Measurements from ENCODE around the gene TENM4. TPM values are rescaled to one million over a fixed set of nuclear protein-coding genes. Genes with fewer than 3 reads are reported as not detected.

Gene TENM4
- polyA plus RNA-seq, 1 donor = 9.0 TPM

GRCh38 chr11:78802058-78802761 lies 638.6 kb downstream of the TENM4 start:
- no peak for DNase-seq

GRCh38 chr11:78801161-78801884 lies 639.5 kb downstream of the TENM4 start:
- peak; percentile 78 for DNase-seq

GRCh38 chr11:78800756-78801155 lies 640.1 kb downstream of the TENM4 start:
- DNase-seq = no peak

DNA sequence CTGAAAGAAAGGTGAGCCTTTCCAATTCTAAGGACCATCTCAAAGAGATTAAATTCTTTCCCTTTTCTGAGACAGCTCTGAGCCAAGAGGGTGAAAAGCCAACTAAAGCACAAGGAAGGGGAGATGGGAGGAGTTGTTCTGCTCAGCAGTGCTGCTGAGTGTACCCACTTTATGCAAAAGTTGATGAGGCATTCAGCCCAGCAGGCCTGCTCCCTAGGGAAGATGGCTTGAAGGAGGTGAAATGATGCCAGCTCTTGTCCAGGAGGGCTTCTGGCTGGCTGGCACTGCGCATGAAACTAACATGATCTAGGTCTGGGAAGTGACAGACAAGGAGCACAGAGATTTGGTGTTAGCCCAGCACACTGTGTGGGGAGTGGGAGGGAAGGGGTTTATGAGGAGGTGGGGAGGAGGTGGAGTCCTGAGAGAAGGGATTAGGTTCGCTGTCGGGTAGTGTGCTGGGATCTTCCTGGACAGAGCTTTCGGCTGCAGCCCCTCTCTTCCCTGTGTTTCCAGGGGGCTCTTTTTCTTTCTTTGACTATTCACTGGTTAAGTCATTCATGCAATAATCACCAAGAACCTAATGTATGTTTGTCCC lies 640.6 kb downstream of the TENM4 start:
- no peak for DNase-seq

DNA sequence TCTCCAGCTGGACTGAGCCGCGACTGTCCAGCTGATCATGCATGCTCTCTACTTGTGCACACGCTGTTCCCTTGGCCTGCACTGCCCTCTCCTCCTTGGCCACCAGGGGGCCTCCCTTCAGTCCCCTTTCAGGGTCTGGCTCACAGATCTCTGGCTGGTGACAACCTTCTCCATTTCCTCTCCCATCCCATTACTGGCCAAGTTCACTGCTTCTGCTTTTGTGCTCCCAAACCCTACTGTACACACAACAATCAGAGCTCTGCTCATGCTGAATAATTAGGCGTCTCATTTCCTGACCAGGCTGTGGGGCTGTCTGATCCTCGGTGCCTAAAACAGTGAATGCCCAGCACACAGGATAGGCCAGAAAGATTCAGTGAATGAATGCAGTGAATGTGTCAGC lies 642.2 kb downstream of the TENM4 start:
- peak; percentile 63 for DNase-seq

DNA sequence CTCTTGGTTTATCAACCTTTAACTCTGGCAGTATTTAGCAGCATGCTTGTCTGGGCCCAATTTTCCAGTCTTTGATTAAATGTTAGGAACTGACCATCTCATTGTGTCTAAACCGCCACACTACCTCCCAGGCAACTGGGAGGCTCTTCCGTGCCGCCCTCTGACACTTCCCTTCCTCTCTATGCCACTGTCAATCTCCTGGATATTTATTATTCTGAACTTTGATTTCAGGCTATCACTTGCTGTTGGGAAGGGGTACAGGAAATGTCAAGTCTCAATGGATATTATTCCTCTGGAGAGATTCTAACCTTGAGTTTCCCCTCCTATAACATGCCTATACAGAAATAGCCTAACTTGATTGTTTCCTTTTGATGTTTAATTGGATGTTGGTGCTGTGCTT lies 643.3 kb downstream of the TENM4 start:
- no peak for DNase-seq

- no peak for DNase-seq
Measured at GRCh38 chr11:78796956-78797355, 643.9 kb downstream of the TENM4 start.

GRCh38 chr11:78795621-78796261 lies 645.1 kb downstream of the TENM4 start:
- DNase-seq = no peak

- no peak for DNase-seq
Measured at GRCh38 chr11:78791964-78792363, 648.9 kb downstream of the TENM4 start.

DNA sequence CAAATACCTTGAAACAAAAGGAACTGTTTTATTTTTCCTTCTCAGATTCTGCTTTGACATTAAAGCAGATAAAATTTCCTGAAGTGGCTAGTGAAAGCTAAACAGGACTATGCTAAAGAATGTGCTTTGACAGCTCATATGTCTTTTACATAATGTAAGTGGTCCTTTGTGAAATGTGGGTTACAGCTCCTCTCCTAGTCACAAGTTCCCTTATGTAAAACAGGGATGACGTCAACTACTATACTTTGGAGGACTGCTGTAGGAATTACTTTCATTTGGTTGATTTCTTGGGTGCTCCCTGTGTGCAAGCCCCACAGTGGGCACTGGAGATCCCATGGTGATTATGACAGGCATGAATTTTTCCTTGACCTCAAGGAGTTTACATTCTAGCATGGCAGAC lies 649.6 kb downstream of the TENM4 start:
- no peak for DNase-seq

- no peak for DNase-seq
Measured at GRCh38 chr11:78790784-78791183, 650.0 kb downstream of the TENM4 start.

- DNase-seq = no peak
Measured at GRCh38 chr11:78789375-78789774, 651.5 kb downstream of the TENM4 start.

DNA sequence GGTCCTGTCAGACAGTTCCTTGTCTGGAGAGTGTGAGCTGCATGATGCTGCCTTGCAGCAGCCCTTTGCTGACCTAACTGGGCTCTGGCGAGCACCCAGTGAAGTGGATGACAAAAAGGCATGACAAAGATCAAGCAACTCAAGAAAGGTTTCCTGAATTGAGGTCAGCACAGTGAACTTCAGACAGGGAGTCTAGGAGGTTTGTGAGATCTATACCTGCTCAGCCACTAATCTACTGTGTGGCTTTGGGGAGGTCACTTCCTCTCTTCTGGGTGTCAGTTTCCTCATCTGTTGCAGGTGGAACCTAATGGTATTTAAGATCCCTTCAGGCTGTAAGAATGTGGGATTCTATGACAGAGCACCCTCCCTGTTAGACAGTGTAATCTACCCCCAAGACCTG lies 652.3 kb downstream of the TENM4 start:
- DNase-seq = no peak

DNA sequence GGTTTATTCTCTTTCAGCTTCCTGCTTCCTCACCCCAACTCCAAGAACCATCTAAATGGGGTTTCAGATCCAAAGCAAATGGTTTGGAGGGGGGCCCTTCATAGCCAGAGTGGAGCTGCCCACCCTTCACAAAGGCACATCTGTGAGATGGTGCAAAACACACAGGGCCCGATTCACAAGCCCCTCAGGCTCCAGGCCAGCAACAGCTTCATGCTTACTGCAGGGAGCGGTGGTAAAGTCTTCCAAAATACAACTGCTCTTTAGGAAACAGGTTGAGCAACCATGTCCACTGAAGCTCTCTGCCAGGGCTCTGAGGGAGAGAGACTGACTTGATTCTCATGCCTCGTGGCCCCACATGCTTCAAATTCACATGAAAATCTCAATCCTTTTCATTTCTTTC lies 653.1 kb downstream of the TENM4 start:
- no peak for DNase-seq

DNA sequence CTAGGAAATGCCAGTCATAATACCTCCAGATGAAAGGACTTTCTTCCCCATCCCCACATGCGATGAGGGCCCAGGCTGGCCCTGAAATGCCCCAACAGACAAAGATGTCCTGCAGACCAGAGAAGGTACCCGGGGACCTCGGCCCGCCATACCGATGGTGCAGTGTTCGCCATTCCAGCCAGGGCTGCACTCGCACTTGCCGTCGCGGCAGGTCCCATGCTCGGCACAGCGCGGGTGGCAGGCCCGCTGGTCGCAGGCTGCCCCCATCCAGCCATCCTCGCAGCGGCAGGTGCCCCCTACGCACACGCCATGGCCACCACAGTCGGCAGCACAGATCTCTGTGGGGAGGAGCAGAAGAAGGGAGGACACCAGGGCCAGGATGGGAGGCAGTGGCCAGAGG lies 654.1 kb downstream of the TENM4 start:
- DNase-seq = no peak

DNA sequence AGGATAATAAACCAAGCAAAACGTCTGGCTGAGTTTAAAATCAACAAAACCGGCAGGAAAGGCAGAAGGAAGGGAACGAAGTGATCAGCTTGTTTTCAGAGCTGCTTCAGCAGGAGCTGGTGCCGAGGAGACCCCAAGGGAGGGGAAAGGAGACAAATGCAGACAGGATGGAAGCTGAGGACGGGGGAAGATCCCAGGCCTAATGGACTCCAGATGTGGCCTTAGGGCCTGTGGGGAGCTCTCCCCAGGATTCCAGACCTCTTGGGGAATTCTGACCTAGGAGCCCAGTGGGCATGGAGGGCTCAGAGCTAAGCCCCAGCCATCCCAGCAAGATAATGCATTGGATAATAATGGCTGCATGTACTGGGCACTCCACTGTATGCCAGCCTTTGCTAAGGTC lies 654.7 kb downstream of the TENM4 start:
- no peak for DNase-seq

- no peak for DNase-seq
Measured at GRCh38 chr11:78784321-78785061, 656.3 kb downstream of the TENM4 start.

DNA sequence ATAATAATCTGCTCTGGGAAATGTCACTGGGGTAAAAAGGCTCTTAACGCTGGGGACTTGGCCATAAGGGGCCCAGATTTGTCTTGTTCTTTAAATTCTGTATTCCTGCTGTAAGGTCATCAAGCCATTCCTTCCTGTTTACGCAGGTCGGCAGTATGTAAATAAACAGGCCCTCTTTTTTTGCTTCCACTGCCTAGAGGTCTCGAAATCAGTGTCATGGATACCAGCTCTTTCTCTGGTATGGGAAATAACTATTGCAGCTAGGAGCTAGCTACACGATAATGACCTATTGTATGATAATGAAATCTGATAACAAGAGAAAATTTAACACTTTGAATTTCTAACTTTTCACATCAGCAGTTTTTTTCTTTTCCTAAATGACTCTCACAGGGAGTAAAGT lies 657.0 kb downstream of the TENM4 start:
- DNase-seq = no peak

DNA sequence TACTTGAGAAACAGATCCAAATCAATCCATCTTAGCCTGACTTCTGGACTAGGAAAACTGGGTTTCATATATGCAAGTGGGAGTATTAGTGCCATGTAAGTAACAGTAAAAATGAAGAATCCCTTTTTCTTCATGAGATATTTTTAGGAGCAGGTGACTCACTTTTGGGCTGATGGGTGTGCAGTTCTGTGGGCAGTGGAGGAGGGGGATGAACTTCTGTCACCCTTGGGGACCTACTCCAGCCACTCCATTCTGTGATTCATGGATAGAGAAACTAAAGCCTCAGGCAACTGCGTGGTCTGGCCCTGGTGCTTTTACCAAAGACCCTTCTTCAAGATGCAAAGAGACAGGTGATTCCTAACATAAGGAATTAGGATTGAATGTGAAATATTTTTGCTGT lies 657.5 kb downstream of the TENM4 start:
- no peak for DNase-seq

GRCh38 chr11:78782725-78783124 lies 658.1 kb downstream of the TENM4 start:
- DNase-seq = no peak

DNA sequence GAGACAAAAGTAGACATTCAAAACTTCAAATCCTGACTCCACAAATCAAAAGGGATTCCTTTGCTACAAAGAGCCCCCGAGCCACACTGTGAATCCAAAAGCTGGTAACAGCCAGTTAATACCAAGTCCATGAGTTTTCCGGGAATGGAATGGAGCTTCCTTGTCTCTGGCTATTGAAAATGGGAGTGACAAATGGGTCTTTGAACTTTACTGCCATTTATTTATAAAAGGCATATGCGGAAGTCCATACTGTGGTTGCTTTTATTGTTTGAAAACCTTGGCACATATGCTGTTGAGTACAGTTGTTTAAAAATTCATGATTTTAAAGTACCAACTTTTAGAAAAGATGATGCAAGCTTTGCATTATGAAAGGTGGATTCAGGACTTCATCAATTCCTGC lies 659.9 kb downstream of the TENM4 start:
- DNase-seq = no peak

GRCh38 chr11:78773492-78773891 lies 667.3 kb downstream of the TENM4 start:
- no peak for DNase-seq

GRCh38 chr11:78773077-78773476 lies 667.8 kb downstream of the TENM4 start:
- DNase-seq = no peak
